Activated CD4-positive, alpha-beta T cell treated with anti-CD3 and anti-CD28 coated beads, Interleukin-2, amount 10 ng/mL, durations not matched to agents 7 days and 5 days (primary cell): ENCODE results near the gene KIF22. TPM values are rescaled to one million over a fixed set of nuclear protein-coding genes. Genes with fewer than 3 reads are reported as not detected.
A peak's percentile ranks its signal among the peaks of the same experiment; 100 is the strongest.

ENCODE experiments used
- CTCF ChIA-PET: fragments of 350-600 bp; sonication (Branson Sonifier 250); formaldehyde crosslinking; loops from one replicate; lab custom pipeline; 2021; ENCODE audit warnings: antibody characterized with exemption; lab: Charles Lee
- POLR2A ChIA-PET: fragments of 350-600 bp; sonication (Branson Sonifier 250); formaldehyde crosslinking; loops from one replicate; lab custom pipeline; 2021; ENCODE audit warnings: antibody characterized with exemption; lab: Charles Lee
- DNase-seq: peaks from one replicate; pipeline ENCODE4 v3.0.0-alpha.2; 2020
- H3K27ac Mint-ChIP-seq: one replicate; pipeline ENCODE4 v1.8.0; 2021; ENCODE audit warnings: mild to moderate bottlenecking, moderate library complexity, mixed read lengths
- H3K27me3 Mint-ChIP-seq: one replicate; pipeline ENCODE4 v1.8.0; 2021; ENCODE audit warnings: mixed read lengths
- H3K36me3 Mint-ChIP-seq: one replicate; pipeline ENCODE4 v1.8.0; 2021; ENCODE audit warnings: low read depth, mixed read lengths
- H3K4me1 Mint-ChIP-seq: one replicate; pipeline ENCODE4 v1.8.0; 2021; ENCODE audit warnings: mixed read lengths
- H3K4me3 Mint-ChIP-seq: one replicate; pipeline ENCODE4 v1.8.0; 2021; ENCODE audit warnings: mild to moderate bottlenecking, moderate library complexity, mixed read lengths
- H3K9me3 Mint-ChIP-seq: one replicate; pipeline ENCODE4 v1.8.0; 2021; ENCODE audit warnings: mixed read lengths
- total RNA-seq, 2 experiments: library from RNA; stranded (reverse); gene quantifications; one replicate each; pipeline ENCODE4 v1.2.3, GENCODE V29; 2021

The KIF22 gene
- total RNA-seq, 2 experiments from 2014 or later: 244 to 253 TPM

DNA sequence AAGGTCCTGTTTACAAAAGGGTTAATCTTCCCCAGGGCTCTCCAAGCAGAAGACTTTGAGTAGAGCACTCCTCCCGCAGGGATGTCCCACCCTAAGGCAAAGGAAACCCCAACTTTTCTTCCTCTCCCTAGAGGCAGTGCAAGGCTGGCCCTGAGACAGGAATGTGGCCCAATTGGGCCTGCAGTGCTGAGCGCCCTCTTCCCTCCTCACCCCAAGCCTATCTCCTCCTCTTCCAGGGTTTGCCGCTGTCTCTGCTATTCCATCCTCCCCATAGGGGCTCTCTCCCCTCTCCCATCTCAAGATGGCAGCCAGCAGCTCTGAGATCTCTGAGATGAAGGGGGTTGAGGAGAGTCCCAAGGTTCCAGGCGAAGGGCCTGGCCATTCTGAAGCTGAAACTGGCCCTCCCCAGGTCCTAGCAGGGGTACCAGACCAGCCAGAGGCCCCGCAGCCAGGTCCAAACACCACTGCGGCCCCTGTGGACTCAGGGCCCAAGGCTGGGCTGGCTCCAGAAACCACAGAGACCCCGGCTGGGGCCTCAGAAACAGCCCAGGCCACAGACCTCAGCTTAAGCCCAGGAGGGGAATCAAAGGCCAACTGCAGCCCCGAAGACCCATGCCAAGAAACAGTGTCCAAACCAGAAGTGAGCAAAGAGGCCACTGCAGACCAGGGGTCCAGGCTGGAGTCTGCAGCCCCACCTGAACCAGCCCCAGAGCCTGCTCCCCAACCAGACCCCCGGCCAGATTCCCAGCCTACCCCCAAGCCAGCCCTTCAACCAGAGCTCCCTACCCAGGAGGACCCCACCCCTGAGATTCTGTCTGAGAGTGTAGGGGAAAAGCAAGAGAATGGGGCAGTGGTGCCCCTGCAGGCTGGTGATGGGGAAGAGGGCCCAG is 22.4 kb downstream of the KIF22 start:
- POLR2A ChIA-PET: no interaction called here
- no peak overlapping the region for H3K27ac Mint-ChIP-seq
- no peak for DNase-seq
- no peak overlapping the region for H3K4me3 Mint-ChIP-seq
- peaks cover 13% of the 10 kb centered on the region for H3K27me3 Mint-ChIP-seq
- H3K9me3 Mint-ChIP-seq: no peaks in the 10 kb centered on the region
- peaks cover 38% of the 10 kb centered on the region for H3K36me3 Mint-ChIP-seq
- H3K4me1 Mint-ChIP-seq: peaks cover 75% of the 10 kb centered on the region
- CTCF ChIA-PET: interaction anchor here (0.8 to 8.8 kb wide), 3 partner anchors 8 to 36 kb away, joined by 3 to 46 read pairs (median 4); partner anchors contain the start of gene KIF22

GRCh38 chr16:29813644-29814562 is 23.4 kb downstream of the KIF22 start:
- Mint-ChIP-seq H3K36me3 (peaks cover 38% of the 10 kb centered on the region), H3K27me3 (peaks cover 13% of the 10 kb centered on the region), H3K4me1 (peaks cover 75% of the 10 kb centered on the region), H3K4me3 (peak overlapping the region; percentile 33), H3K9me3 (no peaks in the 10 kb centered on the region), H3K27ac (peak overlapping the region; percentile 96)
- POLR2A ChIA-PET: no interaction called here
- DNase-seq: no peak
- CTCF ChIA-PET: interaction anchor here (0.8 to 8.8 kb wide), 3 partner anchors 9 to 35 kb away, joined by 3 to 46 read pairs (median 4); partner anchors contain the start of gene KIF22

DNA sequence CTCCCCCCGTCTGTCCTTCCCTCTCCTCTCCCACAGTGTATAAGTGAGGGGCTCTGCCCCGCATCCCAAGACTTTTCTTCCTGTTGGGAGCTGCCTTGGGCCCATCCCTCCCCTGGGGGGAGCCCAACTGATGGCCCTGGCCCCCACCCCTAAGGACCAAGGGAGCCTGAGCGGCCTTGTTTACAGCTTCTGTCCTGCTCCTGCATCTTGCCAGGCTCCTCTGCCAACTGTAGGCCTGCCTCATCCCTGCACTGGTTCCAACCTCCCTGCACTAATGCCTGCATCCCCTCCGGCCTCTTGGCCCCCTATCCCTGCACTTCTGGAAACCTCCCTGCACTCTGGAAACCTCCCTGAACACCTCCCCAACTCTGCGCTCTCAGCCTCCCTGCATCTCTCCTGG is 24.0 kb downstream of the KIF22 start:
- Mint-ChIP-seq H3K9me3 (no peaks in the 10 kb centered on the region), H3K36me3 (peaks cover 39% of the 10 kb centered on the region), H3K4me1 (peaks cover 79% of the 10 kb centered on the region), H3K27ac (peak overlapping the region; percentile 96), H3K4me3 (peak overlapping the region; percentile 91), H3K27me3 (peaks cover 13% of the 10 kb centered on the region)
- no peak for DNase-seq
- ChIA-PET CTCF (interaction anchor here (1.9 to 8.8 kb wide), 2 partner anchors 24 to 34 kb away, joined by 4 to 46 read pairs; partner anchors contain the start of gene KIF22), POLR2A (no interaction called here)

DNA sequence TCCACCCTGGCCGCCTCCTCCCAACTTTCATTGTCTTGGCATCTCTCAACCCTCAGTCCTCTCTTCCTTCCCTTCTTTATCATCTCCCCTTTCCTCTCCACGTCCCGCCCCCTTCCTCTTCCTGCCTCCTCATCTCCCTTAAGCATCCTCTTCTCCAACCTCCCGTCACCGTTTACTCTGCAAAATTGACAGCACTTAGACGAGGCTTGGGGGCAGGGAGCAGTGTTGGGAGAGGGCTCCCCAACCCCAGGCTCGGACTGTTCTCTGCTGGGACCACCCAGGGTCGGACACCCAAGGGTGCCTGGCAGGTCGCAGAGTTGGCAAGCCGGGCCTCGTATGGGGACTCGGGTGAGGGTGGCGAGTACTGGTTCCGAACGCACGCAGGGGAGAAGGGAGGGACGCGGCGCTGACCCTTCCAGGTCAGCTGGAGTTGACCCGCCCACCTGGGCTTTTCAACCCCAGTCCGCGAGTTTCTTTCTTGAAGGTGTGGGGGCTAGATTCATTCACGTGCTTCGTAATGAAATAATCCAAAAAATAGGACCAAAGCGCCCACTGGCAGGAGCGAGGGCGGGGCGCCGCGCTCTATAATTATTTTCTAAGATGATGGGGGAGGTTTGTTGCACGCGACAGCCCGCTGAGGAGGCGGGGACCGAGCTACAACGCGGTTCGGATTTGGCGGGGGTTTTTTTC is 24.6 kb downstream of the KIF22 start:
- Mint-ChIP-seq H3K9me3 (no peaks in the 10 kb centered on the region), H3K4me1 (peaks cover 79% of the 10 kb centered on the region), H3K36me3 (peaks cover 40% of the 10 kb centered on the region), H3K27me3 (peaks cover 13% of the 10 kb centered on the region), H3K27ac (peak overlapping the region; percentile 96), H3K4me3 (peak overlapping the region; percentile 91)
- POLR2A ChIA-PET: interaction anchor here (0.6 to 1.7 kb wide), 3 partner anchors 8 to 115 kb away, joined by 3 to 9 read pairs (median 4); partner anchors contain the start of gene MAZ
- CTCF ChIA-PET: interaction anchor here (0.6 to 8.8 kb wide), 23 partner anchors 8 to 468 kb away, joined by 3 to 46 read pairs (median 4); partner anchors contain the start of genes KIF22, MAZ and SEZ6L2
- DNase-seq: no peak

GRCh38 chr16:29815793-29816693 is 25.5 kb downstream of the KIF22 start, which contains the start of gene PAGR1:
Gene PAGR1 (plus strand): TSS chr16:29816152. CDS start chr16:29816526, 374 bp downstream.
- H3K36me3 Mint-ChIP-seq: peaks cover 38% of the 10 kb centered on the region
- H3K4me1 Mint-ChIP-seq: peaks cover 71% of the 10 kb centered on the region
- H3K27me3 Mint-ChIP-seq: peaks cover 13% of the 10 kb centered on the region
- peak; percentile 99 for DNase-seq
- ChIA-PET CTCF (interaction anchor here (0.6 to 8.8 kb wide), 30 partner anchors 9 to 467 kb away, joined by 3 to 46 read pairs (median 4); partner anchors contain the start of genes KIF22, MAZ, SEZ6L2 and TMEM219), POLR2A (interaction anchor here (0.6 to 1.7 kb wide), 4 partner anchors 9 to 128 kb away, joined by 3 to 9 read pairs (median 4); partner anchors contain the start of gene MAZ)
- peak within 1 kb of the TSS; percentile 91 for H3K4me3 Mint-ChIP-seq
- no peaks in the 10 kb centered on the region for H3K9me3 Mint-ChIP-seq
- peak within 1 kb of the TSS; percentile 96 for H3K27ac Mint-ChIP-seq

- H3K27me3 Mint-ChIP-seq: peaks cover 9% of the 10 kb centered on the region
- CTCF ChIA-PET: interaction anchor here (0.7 to 8.8 kb wide), 15 partner anchors 8 to 198 kb away, joined by 3 to 46 read pairs (median 4); partner anchors contain the start of genes KIF22, MAZ and TMEM219
- POLR2A ChIA-PET: interaction anchor here (0.7 to 1.7 kb wide), 3 partner anchors 10 to 127 kb away, joined by 3 to 9 read pairs (median 8); partner anchors contain the start of gene MAZ
- peak; percentile 69 for DNase-seq
- peak overlapping the region; percentile 96 for H3K27ac Mint-ChIP-seq
- peaks cover 65% of the 10 kb centered on the region for H3K4me1 Mint-ChIP-seq
- peak overlapping the region; percentile 91 for H3K4me3 Mint-ChIP-seq
- H3K9me3 Mint-ChIP-seq: no peaks in the 10 kb centered on the region
- peaks cover 41% of the 10 kb centered on the region for H3K36me3 Mint-ChIP-seq
These were observed 26.3 kb downstream of the KIF22 start for GRCh38 chr16:29816694-29817441.

- Mint-ChIP-seq H3K27me3 (no peaks in the 10 kb centered on the region), H3K4me1 (peaks cover 63% of the 10 kb centered on the region), H3K9me3 (no peaks in the 10 kb centered on the region), H3K27ac (peak overlapping the region; percentile 62), H3K4me3 (peak overlapping the region; percentile 91), H3K36me3 (peaks cover 43% of the 10 kb centered on the region)
- no peak for DNase-seq
- POLR2A ChIA-PET: no interaction called here
- CTCF ChIA-PET: interaction anchor here (0.6 to 8.8 kb wide), 10 partner anchors 7 to 219 kb away, joined by 3 to 46 read pairs (median 10); partner anchors contain the start of genes KIF22, MAZ and TMEM219
These were observed 27.5 kb downstream of the KIF22 start for GRCh38 chr16:29818082-29818481.

- no peaks in the 10 kb centered on the region for H3K9me3 Mint-ChIP-seq
- ChIA-PET POLR2A (no interaction called here), CTCF (interaction anchor here (1.0 to 8.8 kb wide), 7 partner anchors 11 to 118 kb away, joined by 3 to 46 read pairs (median 17); partner anchors contain the start of genes KIF22 and MAZ)
- peaks cover 43% of the 10 kb centered on the region for H3K36me3 Mint-ChIP-seq
- no peak for DNase-seq
- H3K27ac Mint-ChIP-seq: peak overlapping the region; percentile 84
- H3K4me1 Mint-ChIP-seq: peaks cover 66% of the 10 kb centered on the region
- H3K4me3 Mint-ChIP-seq: peak overlapping the region; percentile 91
- H3K27me3 Mint-ChIP-seq: no peaks in the 10 kb centered on the region
These were observed 29.0 kb downstream of the KIF22 start for GRCh38 chr16:29819506-29819905.

DNA sequence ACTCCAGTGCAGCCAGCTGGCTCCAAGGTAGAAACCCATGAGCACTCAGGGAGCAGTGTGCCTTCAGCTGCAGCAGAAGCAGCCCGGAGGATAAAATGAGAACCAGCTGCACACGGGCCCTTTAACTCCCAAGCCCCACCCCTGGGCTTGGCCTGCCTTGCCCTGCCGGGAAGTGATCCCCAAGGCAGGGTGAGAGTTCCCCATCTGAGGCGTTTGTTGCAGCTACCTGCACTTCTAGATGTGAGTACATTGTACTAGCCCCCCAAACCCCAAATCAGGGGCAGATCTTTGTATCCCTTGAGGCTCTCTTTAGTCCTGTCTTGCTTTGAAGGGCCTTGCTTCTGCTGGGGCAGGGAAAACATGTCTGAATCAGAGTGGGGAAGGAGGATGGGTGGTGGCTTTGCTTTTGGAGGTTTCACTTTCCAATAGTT is 29.7 kb downstream of the KIF22 start, which contains the start of gene MVP:
Gene MVP, plus strand, starts transcription at position 192 of the 431 bp plus-strand sequence. CDS start 10,088 bp downstream, outside the sequence.
- H3K36me3 Mint-ChIP-seq: peaks cover 48% of the 10 kb centered on the region
- peak within 1 kb of the TSS; percentile 91 for H3K4me3 Mint-ChIP-seq
- peak; percentile 68 for DNase-seq
- ChIA-PET CTCF (interaction anchor here (0.6 to 8.8 kb wide), 9 partner anchors 12 to 119 kb away, joined by 3 to 46 read pairs (median 4); partner anchors contain the start of genes CDIPT, KIF22 and MAZ), POLR2A (no interaction called here)
- peaks cover 66% of the 10 kb centered on the region for H3K4me1 Mint-ChIP-seq
- H3K9me3 Mint-ChIP-seq: no peaks in the 10 kb centered on the region
- no peaks in the 10 kb centered on the region for H3K27me3 Mint-ChIP-seq
- peak within 1 kb of the TSS; percentile 84 for H3K27ac Mint-ChIP-seq
